ENCODE results near the gene ASB6. TPM values are rescaled to one million over a fixed set of nuclear protein-coding genes. Genes with fewer than 3 reads are reported as not detected.

Gene ASB6
- polyA plus RNA-seq, 1 of the 3 experiments (the other 2 are of a cell fraction), result 35.9 TPM

- H3K9me2 ChIP-seq, result no peaks in the 10 kb centered on the region
- no peaks in the 10 kb centered on the region for H3K79me2 ChIP-seq (ENCODE audit: insufficient read depth)
- no peaks in the 10 kb centered on the region for H4K20me1 ChIP-seq (ENCODE audit: insufficient read depth)
- no peak overlapping the region for H3K9ac ChIP-seq
- TF ChIP-seq FOSL2 (IDR thresholded peaks at IDR 0.05; ENCODE audit: borderline replicate concordance, low read depth) (no peak), REST (IDR thresholded peaks at IDR 0.05; ENCODE audit: low read depth, low read length) (no peak), PBX3 (IDR thresholded peaks at IDR 0.05) (no peak), SIN3A (IDR thresholded peaks at IDR 0.05; ENCODE audit: borderline replicate concordance, low read depth, low read length) (no peak), USF2 (IDR thresholded peaks at IDR 0.05; ENCODE audit: borderline replicate concordance, low read depth, low read length) (no peak), RFX5 (IDR thresholded peaks at IDR 0.05; ENCODE audit: low read length) (no peak), RAD21 (IDR thresholded peaks at IDR 0.05; ENCODE audit: low read length) (no peak), CHD2 (IDR thresholded peaks at IDR 0.05; ENCODE audit: low read length, partially characterized antibody) (no peak), ZBTB33 (IDR thresholded peaks at IDR 0.05; ENCODE audit: borderline replicate concordance, low read depth) (no peak), GABPA (IDR thresholded peaks at IDR 0.05; ENCODE audit: low read depth) (no peak), TCF12 (IDR thresholded peaks at IDR 0.05) (no peak), MEF2A (IDR thresholded peaks at IDR 0.05; ENCODE audit: borderline replicate concordance, low read depth) (no peak), RCOR1 (IDR thresholded peaks at IDR 0.05; ENCODE audit: low read length) (no peak)
- H3K4me1 ChIP-seq (ENCODE audit: control insufficient read depth in 1 of 2, insufficient read depth in 2 of 2, low read depth in 1 of 2, low read length in 1 of 2), result peaks cover 3 to 23% of the 10 kb centered on the region in 2 experiments; a peak in 2 of 4 replicates
- H3K36me3 ChIP-seq (replicated peaks in 1 of 2; ENCODE audit: control insufficient read depth in 1 of 2, insufficient read depth in 2 of 2, low read length in 1 of 2), result no peaks in the 10 kb centered on the region
- no peaks in the 10 kb centered on the region for H3K27me3 ChIP-seq (ENCODE audit: insufficient read depth)
- H3K4me3 ChIP-seq (ENCODE audit: low read depth in 2 of 2, low read length in 1 of 2), result no peak overlapping the region
- DNase-seq, result no peak
- POLR2A ChIA-PET, result interaction anchor here (0.6 to 1.7 kb wide), 2 partner anchors 180 to 427 kb away, joined by 4 read pairs; partner anchors contain the start of gene IER5L
- peaks cover 6% of the 10 kb centered on the region for H3F3A ChIP-seq (replicated peaks; ENCODE audit: insufficient read depth)
- WGBS (ENCODE audit: low lambda C conversion rate), result 82% methylated on average over 8 of the region's 8 CpGs
- no peaks in the 10 kb centered on the region for H3K9me3 ChIP-seq
- H2AFZ ChIP-seq (ENCODE audit: low read depth), result no peak overlapping the region
- no peak overlapping the region for H3K27ac ChIP-seq (ENCODE audit: low read depth in 2 of 2, low read length in 1 of 2)
- CTCF ChIA-PET, result interaction anchor here (1.5 to 15.6 kb wide), 5 partner anchors 108 to 473 kb away, joined by 3 to 235 read pairs (median 13); partner anchors contain the start of gene IER5L
- H3K4me2 ChIP-seq, result no peak overlapping the region
Observed at GRCh38 chr9:129604766-129605163, 37.2 kb downstream of the ASB6 start.
